ENCODE data around the gene EMILIN2.
"Not testable (repeated sequence)": the region's sequence is repeated elsewhere in the genome, so short reads cannot be mapped to it uniquely, and the experiment has no call there.

DNA sequence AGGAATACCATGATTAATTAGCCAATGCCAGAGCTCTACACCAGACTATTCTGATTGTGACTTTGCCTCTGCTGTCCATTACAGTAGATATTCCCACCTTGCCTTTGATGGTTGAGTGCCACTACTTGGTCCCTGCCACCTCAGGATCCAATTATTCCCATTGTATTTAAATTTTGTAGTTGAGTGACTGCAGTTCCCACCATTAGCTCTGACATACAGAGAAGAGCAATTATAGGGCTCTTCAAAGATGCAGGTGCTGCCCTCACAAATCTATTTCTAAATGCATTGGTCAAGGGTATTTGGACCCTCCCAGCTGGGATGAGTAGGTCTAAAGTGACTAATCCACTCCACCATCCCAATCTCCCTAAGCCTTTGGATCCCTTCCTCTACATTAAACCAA lies 9.5 kb upstream of the EMILIN2 start:
- not testable (repeated sequence) for TF ChIP-seq CTCF (IDR thresholded peaks at IDR 0.05; ENCODE audit: poor library complexity); EZH2 (IDR thresholded peaks at IDR 0.05; ENCODE audit: borderline replicate concordance)
